Bronchial epithelial cell (primary cell): ENCODE measurements around the gene DNM1L. TPM values are rescaled to one million over a fixed set of nuclear protein-coding genes. Genes with fewer than 3 reads are reported as not detected.
"Not testable (repeated sequence)": the region's sequence is repeated elsewhere in the genome, so short reads cannot be mapped to it uniquely, and the experiment has no call there.

Source experiments
- DNase-seq: peaks from one replicate; pipeline ENCODE4 v3.0.0-alpha.2; 2010; ENCODE audit warnings: low read depth
- FAIRE-seq: peaks from 2 replicates; lab custom pipeline; 2011; peaks lifted over from hg19 to GRCh38; lab: Jason Lieb, UNC
- H3K27me3 ChIP-seq: 2 replicates; pipeline ENCODE4 v1.5.1; 2011; ENCODE audit warnings: low read length; ENCODE audit not compliant: control insufficient read depth, insufficient read depth
- H3K36me3 ChIP-seq: 2 replicates; pipeline ENCODE4 v1.5.1; 2011; ENCODE audit warnings: low read length; ENCODE audit not compliant: control insufficient read depth, insufficient read depth
- H3K4me3 ChIP-seq: 2 replicates; pipeline ENCODE4 v1.5.1; 2011; ENCODE audit warnings: mild to moderate bottlenecking, low read depth, low read length, control low read depth
- total RNA-seq: library from RNA; depleted of rRNA; stranded (reverse); fragments of >200 nt; gene quantifications from 2 replicates; pipeline ENCODE4 v1.2.1, GENCODE V29; 2014
- TF ChIP-seq, protein P1 (sequence below): IDR thresholded peaks from 2 replicates; pipeline ENCODE4 v1.5.1; 2011; ENCODE audit warnings: mild to moderate bottlenecking, moderate library complexity, low read length, control low read depth, inconsistent platforms; ENCODE audit not compliant: insufficient read depth, severe bottlenecking

Gene DNM1L
- total RNA-seq, 1 donor from 2014 or later, result 69.2 TPM

DNA sequence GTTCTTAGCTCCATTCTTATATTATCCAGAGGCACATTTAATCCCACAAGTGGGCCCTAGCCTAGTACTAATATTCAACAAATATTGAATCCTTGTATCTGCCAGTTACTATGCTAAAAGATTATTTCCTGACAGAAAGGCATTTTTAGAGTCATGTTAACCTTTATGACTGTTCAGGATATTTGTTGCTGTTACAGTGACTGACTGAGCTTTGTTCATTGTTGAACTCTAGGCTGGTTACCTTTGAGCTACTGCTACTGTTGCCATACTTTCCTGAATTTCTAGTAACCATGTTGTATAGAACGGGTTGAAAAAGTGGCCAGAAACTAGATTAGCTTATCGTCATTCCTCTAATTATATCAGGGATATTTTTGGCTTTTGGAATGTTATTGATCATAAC lies 29.8 kb downstream of the DNM1L start:
- DNase-seq (no peak), FAIRE-seq (peak; percentile 7)
- H3K36me3 ChIP-seq, result peaks cover 7% of the 10 kb centered on the region
- no peaks in the 10 kb centered on the region for H3K27me3 ChIP-seq
- TF ChIP-seq, protein P1, sequence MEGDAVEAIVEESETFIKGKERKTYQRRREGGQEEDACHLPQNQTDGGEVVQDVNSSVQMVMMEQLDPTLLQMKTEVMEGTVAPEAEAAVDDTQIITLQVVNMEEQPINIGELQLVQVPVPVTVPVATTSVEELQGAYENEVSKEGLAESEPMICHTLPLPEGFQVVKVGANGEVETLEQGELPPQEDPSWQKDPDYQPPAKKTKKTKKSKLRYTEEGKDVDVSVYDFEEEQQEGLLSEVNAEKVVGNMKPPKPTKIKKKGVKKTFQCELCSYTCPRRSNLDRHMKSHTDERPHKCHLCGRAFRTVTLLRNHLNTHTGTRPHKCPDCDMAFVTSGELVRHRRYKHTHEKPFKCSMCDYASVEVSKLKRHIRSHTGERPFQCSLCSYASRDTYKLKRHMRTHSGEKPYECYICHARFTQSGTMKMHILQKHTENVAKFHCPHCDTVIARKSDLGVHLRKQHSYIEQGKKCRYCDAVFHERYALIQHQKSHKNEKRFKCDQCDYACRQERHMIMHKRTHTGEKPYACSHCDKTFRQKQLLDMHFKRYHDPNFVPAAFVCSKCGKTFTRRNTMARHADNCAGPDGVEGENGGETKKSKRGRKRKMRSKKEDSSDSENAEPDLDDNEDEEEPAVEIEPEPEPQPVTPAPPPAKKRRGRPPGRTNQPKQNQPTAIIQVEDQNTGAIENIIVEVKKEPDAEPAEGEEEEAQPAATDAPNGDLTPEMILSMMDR, result no peak
- H3K4me3 ChIP-seq, result no peak overlapping the region

DNA sequence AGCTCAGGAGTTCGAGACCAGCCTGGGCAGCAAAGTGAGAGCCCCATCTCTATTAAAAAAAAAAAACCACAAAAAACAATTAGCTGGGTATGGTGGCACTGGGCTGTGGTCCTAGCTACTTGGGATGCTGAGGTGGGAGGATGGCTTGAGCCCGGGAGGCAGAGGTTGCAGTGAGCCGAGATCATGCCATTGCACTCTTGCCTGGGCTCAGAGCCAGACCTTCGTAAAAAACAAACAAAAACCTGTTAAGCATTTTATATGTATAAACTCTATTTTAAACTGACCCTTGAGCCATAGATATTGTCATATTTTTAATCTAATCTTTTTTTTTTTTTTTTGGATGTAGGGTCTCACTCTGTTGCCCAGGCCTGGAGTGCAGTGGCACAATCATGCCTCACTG lies 35.7 kb downstream of the DNM1L start:
- Histone ChIP-seq H3K4me3 (no peak overlapping the region), H3K27me3 (no peaks in the 10 kb centered on the region), H3K36me3 (peaks cover 7% of the 10 kb centered on the region)
- TF ChIP-seq, protein P1, result no peak
- DNase-seq, result no peak
- no peak for FAIRE-seq

DNA sequence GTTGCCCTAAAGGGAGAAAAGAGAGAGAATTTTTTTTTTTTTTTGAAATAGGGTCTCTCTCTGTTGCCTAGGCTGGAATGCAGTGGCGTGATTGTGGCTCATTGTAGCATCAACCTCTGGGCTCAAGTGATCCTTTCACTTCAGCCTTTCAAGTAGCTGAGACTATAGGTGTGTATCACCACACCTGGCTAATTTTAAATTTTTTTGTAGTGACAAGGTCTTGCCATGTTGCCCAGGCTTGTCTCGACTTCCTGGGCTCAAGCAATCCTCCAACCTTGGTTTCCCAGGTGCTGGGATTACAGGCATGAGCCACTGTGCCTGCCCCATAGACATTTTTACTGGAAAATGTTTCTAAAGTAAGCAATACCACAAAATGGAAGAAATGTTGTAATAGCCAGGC lies 39.8 kb downstream of the DNM1L start:
- FAIRE-seq, result peak; percentile 83
- peak; percentile 99 for DNase-seq
- Histone ChIP-seq H3K4me3 (no peak overlapping the region), H3K27me3 (no peaks in the 10 kb centered on the region), H3K36me3 (peaks cover 5% of the 10 kb centered on the region)
- TF ChIP-seq, protein P1, result no peak

DNA sequence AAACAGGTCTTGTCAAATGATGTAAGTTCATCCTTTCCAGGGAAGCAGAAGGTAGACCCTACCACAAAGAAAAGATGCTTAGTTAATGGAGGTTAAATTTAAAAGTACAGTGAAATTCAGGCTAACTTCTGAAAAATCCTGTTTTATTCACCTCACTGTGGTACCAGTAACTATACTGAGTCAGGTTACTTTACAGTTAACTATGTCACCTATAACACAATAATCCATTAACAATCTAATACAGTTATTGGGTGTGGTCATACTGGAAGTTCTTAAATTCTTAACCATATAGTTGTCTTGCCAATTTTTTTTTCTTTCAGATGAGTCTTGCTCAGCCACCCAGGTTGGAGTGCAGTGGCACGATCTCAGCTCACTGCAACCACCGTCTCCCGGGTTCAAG lies 46.2 kb downstream of the DNM1L start:
- H3K27me3 ChIP-seq, H3K36me3 ChIP-seq, DNase-seq, H3K4me3 ChIP-seq, FAIRE-seq: not testable (repeated sequence)

DNA sequence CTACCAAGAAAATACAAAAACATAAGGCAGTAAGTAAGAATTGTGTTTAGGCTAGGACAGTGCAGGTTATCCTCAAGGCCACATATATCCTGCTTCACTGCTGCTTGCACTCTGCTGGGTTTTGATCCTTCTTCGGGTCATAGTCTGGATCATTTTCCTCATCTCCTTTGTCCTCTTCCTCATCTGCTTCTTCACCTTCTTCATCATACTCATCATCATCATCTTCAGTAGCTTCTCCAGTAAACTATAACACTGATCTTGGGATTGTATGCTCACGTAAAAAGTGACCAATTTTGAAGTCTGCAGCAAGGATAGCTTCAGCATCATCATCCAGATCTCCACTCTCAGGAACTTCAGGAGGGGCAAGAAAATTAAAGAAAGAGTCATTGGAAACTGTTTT lies 47.2 kb downstream of the DNM1L start:
- Histone ChIP-seq H3K4me3 (no peak overlapping the region), H3K27me3 (no peaks in the 10 kb centered on the region), H3K36me3 (peaks cover 7% of the 10 kb centered on the region)
- TF ChIP-seq, protein P1, result no peak
- DNase-seq (no peak), FAIRE-seq (peak; percentile 23)

DNA sequence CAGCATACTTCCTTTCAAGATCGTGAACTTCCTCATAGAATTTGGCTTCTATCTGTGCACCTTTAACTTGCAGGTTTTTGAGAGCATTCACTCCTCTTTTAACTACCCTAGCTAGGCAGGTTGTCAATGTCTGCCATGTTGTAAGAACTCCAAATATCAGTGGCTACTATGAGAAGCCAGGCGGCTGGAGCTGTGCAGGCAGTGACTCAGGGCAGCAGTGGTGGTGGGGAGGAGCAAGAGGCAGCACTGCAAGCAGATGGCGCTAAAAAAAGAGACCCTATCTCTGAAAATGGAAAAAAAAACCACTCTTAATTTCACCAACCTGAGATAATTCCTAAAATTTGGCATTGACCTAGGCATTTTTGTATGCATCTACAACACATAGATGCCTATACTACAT lies 48.1 kb downstream of the DNM1L start:
- peaks cover 2% of the 10 kb centered on the region for H3K36me3 ChIP-seq
- TF ChIP-seq, protein P1, result no peak
- no peak for DNase-seq
- FAIRE-seq, result no peak
- H3K27me3 ChIP-seq, result no peaks in the 10 kb centered on the region
- no peak overlapping the region for H3K4me3 ChIP-seq
